ENCODE measurements around the gene TAGLN2. TPM values are rescaled to one million over a fixed set of nuclear protein-coding genes. Genes with fewer than 3 reads are reported as not detected.

TAGLN2 gene
- total and polyA plus RNA-seq, 9 of the 15 experiments (the other 6 are each of a cell fraction or from before 2014, with no cell fraction given): 192 to 683 (median 455) TPM

- TF ChIP-seq RAD21 (CRISPR knock-in tag; conservative IDR thresholded peaks at IDR 0.05 in 1 of 2, IDR thresholded peaks at IDR 0.05 in 1 of 2): peak; percentile 91 to 93
- no peak for TF ChIP-seq ELF1 (tag; IDR thresholded peaks at IDR 0.05)
- TF ChIP-seq, protein P1, sequence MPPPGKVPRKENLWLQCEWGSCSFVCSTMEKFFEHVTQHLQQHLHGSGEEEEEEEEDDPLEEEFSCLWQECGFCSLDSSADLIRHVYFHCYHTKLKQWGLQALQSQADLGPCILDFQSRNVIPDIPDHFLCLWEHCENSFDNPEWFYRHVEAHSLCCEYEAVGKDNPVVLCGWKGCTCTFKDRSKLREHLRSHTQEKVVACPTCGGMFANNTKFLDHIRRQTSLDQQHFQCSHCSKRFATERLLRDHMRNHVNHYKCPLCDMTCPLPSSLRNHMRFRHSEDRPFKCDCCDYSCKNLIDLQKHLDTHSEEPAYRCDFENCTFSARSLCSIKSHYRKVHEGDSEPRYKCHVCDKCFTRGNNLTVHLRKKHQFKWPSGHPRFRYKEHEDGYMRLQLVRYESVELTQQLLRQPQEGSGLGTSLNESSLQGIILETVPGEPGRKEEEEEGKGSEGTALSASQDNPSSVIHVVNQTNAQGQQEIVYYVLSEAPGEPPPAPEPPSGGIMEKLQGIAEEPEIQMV (tag; conservative IDR thresholded peaks at IDR 0.05; ENCODE audit: low read depth): no peak
- no peak for TF ChIP-seq JUND (IDR thresholded peaks at IDR 0.05; ENCODE audit: borderline replicate concordance, low read depth, low read length)
- TF ChIP-seq JUND (tag; IDR thresholded peaks at IDR 0.05; ENCODE audit: borderline replicate concordance, low read depth, low read length): 0 out of 3 replicates have a peak, but pooled peaks have one; percentile 11
- TF ChIP-seq ZNF24 (IDR thresholded peaks at IDR 0.05): 0 out of 2 replicates have a peak, but pooled peaks have one; percentile 16
- no peak for TF ChIP-seq ZBTB33 (CRISPR knock-in tag; IDR thresholded peaks at IDR 0.05)
- TF ChIP-seq, protein P2, sequence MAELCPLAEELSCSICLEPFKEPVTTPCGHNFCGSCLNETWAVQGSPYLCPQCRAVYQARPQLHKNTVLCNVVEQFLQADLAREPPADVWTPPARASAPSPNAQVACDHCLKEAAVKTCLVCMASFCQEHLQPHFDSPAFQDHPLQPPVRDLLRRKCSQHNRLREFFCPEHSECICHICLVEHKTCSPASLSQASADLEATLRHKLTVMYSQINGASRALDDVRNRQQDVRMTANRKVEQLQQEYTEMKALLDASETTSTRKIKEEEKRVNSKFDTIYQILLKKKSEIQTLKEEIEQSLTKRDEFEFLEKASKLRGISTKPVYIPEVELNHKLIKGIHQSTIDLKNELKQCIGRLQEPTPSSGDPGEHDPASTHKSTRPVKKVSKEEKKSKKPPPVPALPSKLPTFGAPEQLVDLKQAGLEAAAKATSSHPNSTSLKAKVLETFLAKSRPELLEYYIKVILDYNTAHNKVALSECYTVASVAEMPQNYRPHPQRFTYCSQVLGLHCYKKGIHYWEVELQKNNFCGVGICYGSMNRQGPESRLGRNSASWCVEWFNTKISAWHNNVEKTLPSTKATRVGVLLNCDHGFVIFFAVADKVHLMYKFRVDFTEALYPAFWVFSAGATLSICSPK (IDR thresholded peaks at IDR 0.05; ENCODE audit: borderline replicate concordance): no peak
- TF ChIP-seq, protein P3, sequence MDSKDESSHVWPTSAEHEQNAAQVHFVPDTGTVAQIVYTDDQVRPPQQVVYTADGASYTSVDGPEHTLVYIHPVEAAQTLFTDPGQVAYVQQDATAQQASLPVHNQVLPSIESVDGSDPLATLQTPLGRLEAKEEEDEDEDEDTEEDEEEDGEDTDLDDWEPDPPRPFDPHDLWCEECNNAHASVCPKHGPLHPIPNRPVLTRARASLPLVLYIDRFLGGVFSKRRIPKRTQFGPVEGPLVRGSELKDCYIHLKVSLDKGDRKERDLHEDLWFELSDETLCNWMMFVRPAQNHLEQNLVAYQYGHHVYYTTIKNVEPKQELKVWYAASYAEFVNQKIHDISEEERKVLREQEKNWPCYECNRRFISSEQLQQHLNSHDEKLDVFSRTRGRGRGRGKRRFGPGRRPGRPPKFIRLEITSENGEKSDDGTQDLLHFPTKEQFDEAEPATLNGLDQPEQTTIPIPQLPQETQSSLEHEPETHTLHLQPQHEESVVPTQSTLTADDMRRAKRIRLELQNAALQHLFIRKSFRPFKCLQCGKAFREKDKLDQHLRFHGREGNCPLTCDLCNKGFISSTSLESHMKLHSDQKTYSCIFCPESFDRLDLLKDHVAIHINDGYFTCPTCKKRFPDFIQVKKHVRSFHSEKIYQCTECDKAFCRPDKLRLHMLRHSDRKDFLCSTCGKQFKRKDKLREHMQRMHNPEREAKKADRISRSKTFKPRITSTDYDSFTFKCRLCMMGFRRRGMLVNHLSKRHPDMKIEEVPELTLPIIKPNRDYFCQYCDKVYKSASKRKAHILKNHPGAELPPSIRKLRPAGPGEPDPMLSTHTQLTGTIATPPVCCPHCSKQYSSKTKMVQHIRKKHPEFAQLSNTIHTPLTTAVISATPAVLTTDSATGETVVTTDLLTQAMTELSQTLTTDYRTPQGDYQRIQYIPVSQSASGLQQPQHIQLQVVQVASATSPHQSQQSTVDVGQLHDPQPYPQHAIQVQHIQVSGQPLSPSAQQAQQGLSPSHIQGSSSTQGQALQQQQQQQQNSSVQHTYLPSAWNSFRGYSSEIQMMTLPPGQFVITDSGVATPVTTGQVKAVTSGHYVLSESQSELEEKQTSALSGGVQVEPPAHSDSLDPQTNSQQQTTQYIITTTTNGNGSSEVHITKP (IDR thresholded peaks at IDR 0.05; ENCODE audit: partially characterized antibody): no peak
- no peak for TF ChIP-seq PRMT5 (CRISPR knock-in tag; IDR thresholded peaks at IDR 0.05)
- no peak for TF ChIP-seq SMARCA5 (IDR thresholded peaks at IDR 0.05)
- TF ChIP-seq TARDBP (IDR thresholded peaks at IDR 0.05): no peak
- TF ChIP-seq ZNF707 (CRISPR knock-in tag; conservative IDR thresholded peaks at IDR 0.05): no peak
- no peak for TF ChIP-seq CREB5 (CRISPR knock-in tag; IDR thresholded peaks at IDR 0.05)
These were observed 33.8 kb downstream of the TAGLN2 start (continued) for GRCh38 chr1:159891275-159892157.
